HG02938 (cell line): ENCODE measurements around the gene ABCC9.
"Not testable (repeated sequence)": the region's sequence is repeated elsewhere in the genome, so short reads cannot be mapped to it uniquely, and the experiment has no call there.

Experiments used
- ATAC-seq: cut with Tn5 transposase; IDR thresholded peaks from one replicate; pipeline ENCODE4 v1.9.1; 2021; ENCODE audit warnings: mild to moderate bottlenecking, moderate library complexity; ENCODE audit not compliant: unreplicated experiment

Gene ABCC9

GRCh38 chr12:21938879-21939278 lies 2.3 kb downstream of the ABCC9 start:
- no peak for ATAC-seq

- no peak for ATAC-seq
Observed at GRCh38 chr12:21934173-21934572, 7.1 kb downstream of the ABCC9 start.

GRCh38 chr12:21933656-21934055 lies 7.6 kb downstream of the ABCC9 start:
- ATAC-seq, result no peak

- not testable (repeated sequence) for ATAC-seq
Observed at GRCh38 chr12:21929972-21930371, 11.3 kb downstream of the ABCC9 start.

- no peak for ATAC-seq
Observed at GRCh38 chr12:21925296-21925913, 15.8 kb downstream of the ABCC9 start.

- no peak for ATAC-seq
Observed at GRCh38 chr12:21921436-21921835, 19.8 kb downstream of the ABCC9 start.

- ATAC-seq, result no peak
Observed at GRCh38 chr12:21918456-21918855, 22.8 kb downstream of the ABCC9 start.

- no peak for ATAC-seq
Observed at GRCh38 chr12:21913823-21914222, 27.4 kb downstream of the ABCC9 start.

- no peak for ATAC-seq
Observed at GRCh38 chr12:21912318-21912717, 28.9 kb downstream of the ABCC9 start.

- ATAC-seq, result no peak
Observed at GRCh38 chr12:21911832-21912231, 29.4 kb downstream of the ABCC9 start.

- ATAC-seq, result no peak
Observed at GRCh38 chr12:21910657-21911056, 30.6 kb downstream of the ABCC9 start.

GRCh38 chr12:21907948-21908837 lies 33.0 kb downstream of the ABCC9 start:
- ATAC-seq, result no peak

GRCh38 chr12:21906919-21907493 lies 34.2 kb downstream of the ABCC9 start:
- peak; percentile 96 for ATAC-seq

GRCh38 chr12:21899532-21899931 lies 41.7 kb downstream of the ABCC9 start:
- ATAC-seq, result not testable (repeated sequence)

GRCh38 chr12:21895651-21896050 lies 45.6 kb downstream of the ABCC9 start:
- no peak for ATAC-seq

GRCh38 chr12:21894792-21895595 lies 46.2 kb downstream of the ABCC9 start:
- no peak for ATAC-seq

GRCh38 chr12:21893924-21894323 lies 47.3 kb downstream of the ABCC9 start:
- no peak for ATAC-seq

GRCh38 chr12:21892341-21892740 lies 48.9 kb downstream of the ABCC9 start:
- no peak for ATAC-seq

- no peak for ATAC-seq
Observed at GRCh38 chr12:21891751-21892217, 49.4 kb downstream of the ABCC9 start.

- ATAC-seq, result no peak
Observed at GRCh38 chr12:21888276-21888863, 52.9 kb downstream of the ABCC9 start.

- ATAC-seq, result no peak
Observed at GRCh38 chr12:21884936-21885335, 56.3 kb downstream of the ABCC9 start.
